ENCODE data around the gene NPAS3. TPM values are rescaled to one million over a fixed set of nuclear protein-coding genes. Genes with fewer than 3 reads are reported as not detected.

Gene NPAS3
- total and polyA plus RNA-seq, 8 donors, result 0.09 to 0.79 (median 0.56) TPM

DNA sequence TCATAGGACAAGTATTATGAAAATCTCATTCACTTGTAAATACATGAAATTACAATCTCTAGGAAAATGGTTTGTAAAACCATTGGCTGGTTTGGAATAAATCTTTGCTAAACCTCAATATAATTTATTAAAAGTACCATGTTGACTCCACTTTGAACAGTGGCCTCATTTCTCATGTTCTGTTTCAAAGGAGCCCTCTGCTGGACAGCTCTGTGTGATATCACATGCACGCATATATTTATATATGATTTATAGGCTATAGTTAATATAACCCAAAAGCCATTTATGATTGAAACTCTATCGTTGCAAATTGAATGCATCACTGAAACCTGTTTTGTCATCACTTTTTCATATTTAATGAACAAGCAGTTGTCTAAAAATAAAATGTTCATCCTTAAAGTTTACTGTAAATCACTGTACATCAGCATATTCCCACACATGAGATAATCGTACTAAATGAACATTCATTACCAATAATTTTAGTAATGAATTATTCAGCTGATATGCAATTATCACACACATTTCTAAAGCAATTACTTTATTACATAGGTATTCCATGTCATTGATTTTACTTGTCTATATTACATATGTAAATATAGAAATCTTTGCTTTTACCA, 493.8 kb downstream of the NPAS3 start:
- Histone ChIP-seq H3K4me3 (no peak overlapping the region), H3K27ac (no peak overlapping the region), H3K27me3 (no peaks in the 10 kb centered on the region), H3K36me3 (no peaks in the 10 kb centered on the region), H3K9me3 (no peaks in the 10 kb centered on the region), H3K4me1 (no peaks in the 10 kb centered on the region)
- ATAC-seq (peak; percentile 74), DNase-seq (peak in 1 of 4 donors; percentile 44)
- intact Hi-C loops (cut with DNase I), result no loop called here
- peak; percentile 32 to 45 for TF ChIP-seq CTCF (IDR thresholded peaks at IDR 0.05)

- DNase-seq (peak in 1 of 4 donors; percentile 20), ATAC-seq (no peak)
- no peaks in the 10 kb centered on the region for H3K9me3 ChIP-seq
- intact Hi-C loops (cut with DNase I), result no loop called here
- no peak overlapping the region for H3K27ac ChIP-seq
- H3K4me3 ChIP-seq, result no peak overlapping the region
- no peaks in the 10 kb centered on the region for H3K27me3 ChIP-seq
- H3K36me3 ChIP-seq, result no peaks in the 10 kb centered on the region
- no peak for TF ChIP-seq CTCF (IDR thresholded peaks at IDR 0.05)
- no peaks in the 10 kb centered on the region for H3K4me1 ChIP-seq
Measured at GRCh38 chr14:33433396-33433795, 494.7 kb downstream of the NPAS3 start.

- intact Hi-C loops (cut with DNase I), result no loop called here
- ATAC-seq, result no peak
- no peaks in the 10 kb centered on the region for H3K9me3 ChIP-seq
Measured at GRCh38 chr14:33435911-33436689, 497.4 kb downstream of the NPAS3 start.

DNA sequence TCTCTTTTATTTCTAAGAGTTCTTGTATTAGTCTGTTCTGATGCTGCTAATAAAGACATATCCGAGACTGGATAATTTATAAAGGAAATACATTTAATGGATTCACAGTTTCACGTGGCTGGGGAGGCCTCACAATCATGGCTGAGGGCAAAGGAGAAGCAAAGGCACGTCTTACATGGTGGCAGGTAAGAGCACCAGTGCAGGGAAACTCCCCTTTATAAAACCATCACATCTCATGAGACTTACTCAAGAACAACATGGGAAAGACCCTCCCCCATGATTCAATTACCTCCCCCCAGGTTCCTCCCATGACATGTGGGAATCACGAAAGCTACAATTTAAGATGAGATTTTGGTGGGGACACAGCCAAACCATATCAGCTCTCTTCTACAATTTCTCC, 503.0 kb downstream of the NPAS3 start:
- TF ChIP-seq CTCF (IDR thresholded peaks at IDR 0.05), result no peak
- no peak overlapping the region for H3K4me3 ChIP-seq
- no peak for DNase-seq
- H3K27ac ChIP-seq, result no peak overlapping the region
- intact Hi-C loops (cut with DNase I), result no loop called here
- H3K27me3 ChIP-seq, result no peaks in the 10 kb centered on the region
- no peaks in the 10 kb centered on the region for H3K36me3 ChIP-seq
- no peak for ATAC-seq
- peaks cover 0 to 3% of the 10 kb centered on the region in 2 donors for H3K9me3 ChIP-seq
- H3K4me1 ChIP-seq, result no peaks in the 10 kb centered on the region

More at GRCh38 chr14:33435911-33436689, 497.4 kb downstream of the NPAS3 start:
- H3K36me3 ChIP-seq, result no peaks in the 10 kb centered on the region
- H3K27me3 ChIP-seq, result no peaks in the 10 kb centered on the region
- no peak for TF ChIP-seq CTCF (IDR thresholded peaks at IDR 0.05)
- no peak overlapping the region for H3K27ac ChIP-seq
- H3K4me3 ChIP-seq, result no peak overlapping the region
- no peaks in the 10 kb centered on the region for H3K4me1 ChIP-seq
- no peak for DNase-seq

DNA sequence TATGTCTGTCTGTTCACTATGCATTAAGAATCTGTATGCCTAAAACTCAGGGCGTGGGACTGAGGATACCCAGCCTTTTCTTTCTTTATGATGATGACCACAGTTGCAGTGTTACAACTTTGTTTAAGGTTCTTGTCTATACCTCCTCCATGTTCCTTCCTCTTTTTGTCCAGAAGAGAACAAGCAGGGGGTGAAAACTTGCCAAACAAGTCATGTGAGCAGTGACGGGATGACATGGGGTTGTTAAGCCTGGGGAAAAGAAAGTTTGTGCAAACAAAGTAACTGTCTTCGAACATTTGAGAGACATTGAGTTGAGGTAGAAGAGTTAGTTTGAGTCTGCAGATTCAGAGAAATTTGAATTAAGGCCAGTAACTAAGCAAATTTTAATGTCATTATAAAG, 505.5 kb downstream of the NPAS3 start:
- Histone ChIP-seq H3K4me1 (no peaks in the 10 kb centered on the region), H3K27me3 (no peaks in the 10 kb centered on the region), H3K36me3 (no peaks in the 10 kb centered on the region), H3K4me3 (no peak overlapping the region), H3K27ac (no peak overlapping the region), H3K9me3 (peaks cover 0 to 3% of the 10 kb centered on the region in 2 donors)
- no peak for DNase-seq
- no peak for TF ChIP-seq CTCF (IDR thresholded peaks at IDR 0.05)
- intact Hi-C loops (cut with DNase I), result no loop called here
- no peak for ATAC-seq

Measured in left lung (tissue), 10 donors.